HEK293 (cell line): ENCODE measurements around the gene TMEM184A.

Source experiments
- CTCF ChIA-PET: fragments of 350-600 bp; formaldehyde crosslinking; extraction: SDS; loops from one replicate; lab custom pipeline; 2021; ENCODE audit warnings: antibody characterized with exemption; lab: Yijun Ruan, JAX
- POLR2A ChIA-PET: fragments of 300-600 bp; formaldehyde crosslinking; extraction: SDS; loops from one replicate; lab custom pipeline; 2020; ENCODE audit warnings: antibody characterized with exemption, inconsistent platforms; lab: Yijun Ruan, JAX
- H3K27ac ChIP-seq: fragments of 200-500 bp; sonication (Bioruptor generic); 2 replicates; pipeline ENCODE4 v1.5.1; 2014; ENCODE audit warnings: low read depth, low read length, control low read depth, inconsistent platforms; ENCODE audit errors: extremely low read depth
- H3K36me3 ChIP-seq, 2 experiments: fragments of 200-500 bp in 1 of 2; sonication (Bioruptor generic) in 1 of 2; 1 replicate in 1 of 2; 2 replicates in 1 of 2; pipeline ENCODE4 v1.5.1; 2014 to 2017; ENCODE audit warnings: inconsistent platforms in 2 of 2, low read length in 2 of 2; ENCODE audit not compliant: control insufficient read depth in 2 of 2, insufficient read depth in 1 of 2
- H3K4me1 ChIP-seq: fragments of 200-500 bp; sonication (Bioruptor generic); 2 replicates; pipeline ENCODE4 v1.5.1; 2014; ENCODE audit warnings: mild to moderate bottlenecking, low read length, inconsistent platforms; ENCODE audit not compliant: control insufficient read depth, insufficient read depth
- H3K4me3 ChIP-seq: 2 replicates; pipeline ENCODE4 v1.5.1; 2011; ENCODE audit warnings: low read depth, mild to moderate bottlenecking, control low read depth, low read length, moderate library complexity
- H3K9me3 ChIP-seq: fragments of 200-500 bp; sonication (Bioruptor generic); 2 replicates; pipeline ENCODE4 v1.5.1; 2014; ENCODE audit warnings: low read depth, low read length, inconsistent platforms; ENCODE audit not compliant: control insufficient read depth, insufficient read depth
- CTCF ChIP-seq: fragments of 450-650 bp; formaldehyde crosslinking; IDR thresholded peaks from 2 replicates; pipeline ENCODE4 v1.5.1; 2016; ENCODE audit warnings: missing biosample characterization, missing genetic modification characterization
- GLI2 ChIP-seq: fragments of 450-650 bp; formaldehyde crosslinking; IDR thresholded peaks from 2 replicates; pipeline ENCODE4; 2017; ENCODE audit warnings: missing biosample characterization, missing genetic modification characterization, low read depth, borderline replicate concordance
- GLIS1 ChIP-seq: fragments of 450-650 bp; formaldehyde crosslinking; IDR thresholded peaks from 2 replicates; pipeline ENCODE4 v1.5.1; 2016; ENCODE audit warnings: missing biosample characterization, missing genetic modification characterization
- HOXA7 ChIP-seq: sonication (generic); formaldehyde crosslinking; IDR thresholded peaks from 2 replicates; pipeline ENCODE4 v1.8.1; 2022; ENCODE audit warnings: missing genetic modification reagents, borderline replicate concordance
- PRDM4 ChIP-seq: fragments of 450-650 bp; formaldehyde crosslinking; IDR thresholded peaks from 2 replicates; pipeline ENCODE4 v1.5.1; 2017; ENCODE audit warnings: missing biosample characterization, missing genetic modification characterization
- SP7 ChIP-seq: fragments of 450-650 bp; formaldehyde crosslinking; IDR thresholded peaks from 2 replicates; pipeline ENCODE4 v1.5.1; 2016; ENCODE audit warnings: missing biosample characterization, missing genetic modification characterization
- ZBTB17 ChIP-seq: fragments of 450-650 bp; formaldehyde crosslinking; IDR thresholded peaks from 2 replicates; pipeline ENCODE4 v1.5.1; 2016; ENCODE audit warnings: missing biosample characterization, missing genetic modification characterization
- ZBTB20 ChIP-seq: fragments of 450-650 bp; formaldehyde crosslinking; IDR thresholded peaks from 2 replicates; pipeline ENCODE4 v1.5.1; 2016; ENCODE audit warnings: missing biosample characterization, missing genetic modification characterization
- ZBTB7A ChIP-seq: fragments of 450-650 bp; formaldehyde crosslinking; IDR thresholded peaks from 2 replicates; pipeline ENCODE4 v1.5.1; 2016; ENCODE audit warnings: low read depth, missing biosample characterization, missing genetic modification characterization
- ZFP69B ChIP-seq: fragments of 450-650 bp; formaldehyde crosslinking; IDR thresholded peaks from 2 replicates; pipeline ENCODE4 v1.5.1; 2016; ENCODE audit warnings: missing biosample characterization, missing genetic modification characterization
- ZNF211 ChIP-seq: fragments of 450-650 bp; formaldehyde crosslinking; IDR thresholded peaks from 2 replicates; pipeline ENCODE4 v1.5.1; 2016; ENCODE audit warnings: low read depth, missing biosample characterization, missing genetic modification characterization
- ZNF292 ChIP-seq: fragments of 450-650 bp; formaldehyde crosslinking; IDR thresholded peaks from 2 replicates; pipeline ENCODE4 v1.5.1; 2016; ENCODE audit warnings: low read depth, missing biosample characterization, missing genetic modification characterization, borderline replicate concordance
- ZNF335 ChIP-seq: fragments of 450-650 bp; formaldehyde crosslinking; conservative IDR thresholded peaks from 2 replicates; pipeline ENCODE4 v1.5.1; 2016; ENCODE audit warnings: missing biosample characterization, missing genetic modification characterization
- ZNF354C ChIP-seq: fragments of 450-650 bp; formaldehyde crosslinking; IDR thresholded peaks from 2 replicates; pipeline ENCODE4 v1.5.1; 2016; ENCODE audit warnings: missing biosample characterization, missing genetic modification characterization, low read depth, borderline replicate concordance
- ZNF366 ChIP-seq: fragments of 450-650 bp; formaldehyde crosslinking; conservative IDR thresholded peaks from 2 replicates; pipeline ENCODE4 v1.5.1; 2016; ENCODE audit warnings: missing biosample characterization, missing genetic modification characterization
- ZNF626 ChIP-seq: fragments of 450-650 bp; sonication (Bioruptor Pico); formaldehyde crosslinking; IDR thresholded peaks from 2 replicates; pipeline ENCODE4 v1.5.1; 2018; ENCODE audit warnings: missing biosample characterization, missing genetic modification characterization, inconsistent platforms
- ZNF645 ChIP-seq: fragments of 450-650 bp; formaldehyde crosslinking; IDR thresholded peaks from 2 replicates; pipeline ENCODE4; 2016; ENCODE audit warnings: missing biosample characterization, missing genetic modification characterization
- ZSCAN18 ChIP-seq: fragments of 450-650 bp; formaldehyde crosslinking; IDR thresholded peaks from 2 replicates; pipeline ENCODE4 v1.5.1; 2016; ENCODE audit warnings: missing biosample characterization, missing genetic modification characterization

TMEM184A gene

GRCh38 chr7:1563981-1564602 lies 8.1 kb upstream of the TMEM184A start:
- Histone ChIP-seq H3K27ac (no peak overlapping the region), H3K4me3 (no peak overlapping the region), H3K36me3 (peaks cover 10 to 23% of the 10 kb centered on the region in 2 experiments; a peak in 2 of 3 replicates), H3K4me1 (peaks cover 7% of the 10 kb centered on the region; the same call in 1 of the 2 replicates)
- POLR2A ChIA-PET: interaction anchor here (0.6 to 0.9 kb wide), 2 partner anchors 26 to 755 kb away, joined by 3 read pairs; no protein-coding TSS in a partner anchor
- CTCF ChIA-PET: interaction anchor here (0.6 kb wide), 1 partner anchor 31 kb away, joined by 3 read pairs; no protein-coding TSS in a partner anchor
- TF ChIP-seq ZNF211 (tag by site-specific recombination) (no peak), ZNF354C (tag by site-specific recombination) (no peak), ZNF335 (peak; percentile 93), ZNF366 (no peak), CTCF (tag by site-specific recombination) (no peak), GLIS1 (tag by site-specific recombination) (no peak), ZBTB7A (tag by site-specific recombination) (no peak), HOXA7 (CRISPR knock-in tag) (no peak)
- TF ChIP-seq, all 188 proteins: peak for 1
- no peaks in the 10 kb centered on the region for H3K9me3 ChIP-seq

GRCh38 chr7:1562597-1563051 lies 6.6 kb upstream of the TMEM184A start:
- ChIA-PET CTCF (interaction anchor here (1.0 kb wide), 1 partner anchor 16 kb away, joined by 3 read pairs; no protein-coding TSS in a partner anchor), POLR2A (interaction anchor here (0.6 to 0.7 kb wide), 2 partner anchors 15 to 819 kb away, joined by 3 to 9 read pairs; no protein-coding TSS in a partner anchor)
- Histone ChIP-seq H3K27ac (no peak overlapping the region), H3K4me3 (no peak overlapping the region), H3K4me1 (peaks cover 2% of the 10 kb centered on the region; the same call in 1 of the 2 replicates), H3K36me3 (peaks cover 7 to 21% of the 10 kb centered on the region in 2 experiments; a peak in 2 of 3 replicates), H3K9me3 (no peaks in the 10 kb centered on the region)
- TF ChIP-seq PRDM4 (tag by site-specific recombination): no peak
- TF ChIP-seq GLI2 (tag by site-specific recombination): no peak
- TF ChIP-seq SP7 (tag by site-specific recombination): no peak
- no peak for TF ChIP-seq ZSCAN18 (tag by site-specific recombination)
- TF ChIP-seq ZNF626 (tag by site-specific recombination): no peak
- no peak for TF ChIP-seq ZFP69B (tag by site-specific recombination)
- no peak for TF ChIP-seq ZBTB17
- TF ChIP-seq ZNF645 (tag by site-specific recombination): no peak
- no peak for TF ChIP-seq ZBTB20 (tag by site-specific recombination)
- TF ChIP-seq ZNF292 (tag by site-specific recombination): no peak
